Stimulated activated CD8-positive, alpha-beta memory T cell treated with anti-CD3 and anti-CD28 coated beads, Interleukin-15, amount 100 ng/mL, for 4 hours (primary cell): ENCODE measurements around the gene TIMM17B.
A peak's percentile ranks its signal among the peaks of the same experiment; 100 is the strongest.

ENCODE experiments used
- DNase-seq, 2 donors: peaks; one replicate each; pipeline ENCODE4 v3.0.0-alpha.2; 2020; ENCODE audit warnings: low read depth in 2 of 2

Gene TIMM17B

GRCh38 chrX:48918643-48919340, 21.2 kb upstream of the TIMM17B start, which contains the start of gene PIM2:
PIM2 (minus strand) TSS chrX:48919024; CDS start chrX:48918834, 190 bp downstream.
- peak; percentile 77 to 87 for DNase-seq

GRCh38 chrX:48918301-48918642, 20.7 kb upstream of the TIMM17B start:
- DNase-seq: no peak

GRCh38 chrX:48917139-48918001, 19.8 kb upstream of the TIMM17B start:
- DNase-seq: peak; percentile 68 to 75

- no peak for DNase-seq
These were observed 17.3 kb upstream of the TIMM17B start for GRCh38 chrX:48914593-48915493.

GRCh38 chrX:48913605-48914366, 16.2 kb upstream of the TIMM17B start:
- no peak for DNase-seq

- peak; percentile 74 to 77 for DNase-seq
These were observed 14.0 kb upstream of the TIMM17B start, which contains the start of gene SLC35A2 for GRCh38 chrX:48911412-48912182. SLC35A2 (minus strand) TSS chrX:48911646; CDS start chrX:48911636, 10 bp downstream.

GRCh38 chrX:48910926-48911411, 13.4 kb upstream of the TIMM17B start:
- DNase-seq: no peak

- no peak for DNase-seq
These were observed 12.2 kb upstream of the TIMM17B start for GRCh38 chrX:48909703-48910294.

- no peak for DNase-seq
These were observed 11.0 kb upstream of the TIMM17B start for GRCh38 chrX:48908600-48908999.

GRCh38 chrX:48905090-48905790, 7.7 kb upstream of the TIMM17B start:
- no peak for DNase-seq

GRCh38 chrX:48904626-48905025, 7.1 kb upstream of the TIMM17B start:
- DNase-seq: no peak

GRCh38 chrX:48904180-48904579, 6.6 kb upstream of the TIMM17B start:
- no peak for DNase-seq

- DNase-seq: no peak
These were observed 5.7 kb upstream of the TIMM17B start for GRCh38 chrX:48903290-48903689.

GRCh38 chrX:48902776-48903175, 5.2 kb upstream of the TIMM17B start:
- DNase-seq: no peak

GRCh38 chrX:48902135-48902534, 4.6 kb upstream of the TIMM17B start:
- DNase-seq: no peak

- no peak for DNase-seq
These were observed 3.5 kb upstream of the TIMM17B start for GRCh38 chrX:48901069-48901468.

GRCh38 chrX:48899078-48899410, 1.5 kb upstream of the TIMM17B start:
- DNase-seq: no peak

GRCh38 chrX:48897157-48897624, 377 bp downstream of the TIMM17B start:
- peak in 1 of 2 donors; percentile 28 for DNase-seq

- DNase-seq: no peak
These were observed 957 bp downstream of the TIMM17B start for GRCh38 chrX:48896611-48897011.
